ENCODE measurements around the gene ZNF132.
"Not testable (repeated sequence)": the region's sequence is repeated elsewhere in the genome, so short reads cannot be mapped to it uniquely, and the experiment has no call there.

The ZNF132 gene

GRCh38 chr19:58466760-58467589, 27.0 kb upstream of the ZNF132 start, which contains the start of gene ZNF324:
ZNF324 (plus strand) TSS chr19:58467080; CDS start chr19:58469186, 2,106 bp downstream.
- DNase-seq, result peak; percentile 96 to 97

GRCh38 chr19:58466089-58466759, 26.3 kb upstream of the ZNF132 start:
- DNase-seq, result no peak

DNA sequence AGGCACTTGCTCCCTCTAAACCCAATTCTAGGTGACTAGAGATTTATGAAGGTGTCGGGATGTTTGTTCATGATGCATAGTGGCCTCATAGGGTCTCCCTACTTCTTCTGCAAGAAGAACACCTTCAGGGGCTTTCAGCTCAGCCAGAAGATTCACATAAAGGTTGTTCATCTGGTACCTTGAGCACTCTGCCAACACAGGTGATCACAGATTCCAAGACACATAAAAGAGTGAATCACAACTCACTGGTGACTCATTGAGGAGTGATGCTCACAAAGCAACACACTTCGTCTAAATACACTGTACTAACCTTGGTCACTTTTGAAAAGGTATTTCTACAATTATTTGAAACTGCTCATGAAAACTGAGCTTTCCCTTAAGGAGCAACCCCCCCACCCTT, 20.1 kb upstream of the ZNF132 start:
- DNase-seq, result no peak

- no peak for DNase-seq
Measured at GRCh38 chr19:58456111-58456510, 16.2 kb upstream of the ZNF132 start.

DNA sequence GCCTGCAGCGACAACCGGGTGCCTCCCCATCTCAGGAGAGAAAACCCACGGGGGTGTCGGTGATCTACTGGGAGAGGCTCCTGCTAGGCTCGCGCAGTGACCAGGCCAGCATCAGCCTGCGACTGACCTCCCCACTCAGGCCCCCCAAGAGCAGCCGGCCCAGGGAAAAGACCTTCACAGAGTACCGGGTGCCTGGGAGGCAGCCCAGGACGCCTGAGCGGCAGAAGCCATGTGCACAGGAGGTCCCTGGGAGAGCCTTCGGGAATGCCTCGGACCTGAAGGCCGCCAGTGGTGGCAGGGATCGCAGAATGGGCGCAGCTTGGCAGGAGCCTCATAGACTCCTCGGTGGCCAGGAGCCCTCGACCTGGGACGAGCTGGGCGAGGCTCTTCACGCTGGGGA, 15.4 kb upstream of the ZNF132 start:
- no peak for DNase-seq

- no peak for DNase-seq
Measured at GRCh38 chr19:58453743-58454142, 13.8 kb upstream of the ZNF132 start.

- peak; percentile 95 for DNase-seq
Measured at GRCh38 chr19:58451358-58452101, 11.6 kb upstream of the ZNF132 start, which contains the start of gene ZNF324B. ZNF324B (plus strand) TSS chr19:58451622; CDS start chr19:58453702, 2,080 bp downstream.

- no peak for DNase-seq
Measured at GRCh38 chr19:58450856-58451357, 11.0 kb upstream of the ZNF132 start.

GRCh38 chr19:58449980-58450379, 10.0 kb upstream of the ZNF132 start:
- DNase-seq, result not testable (repeated sequence)

- not testable (repeated sequence) for DNase-seq
Measured at GRCh38 chr19:58448860-58449259, 8.9 kb upstream of the ZNF132 start.

- DNase-seq, result not testable (repeated sequence)
Measured at GRCh38 chr19:58442986-58443385, 3.0 kb upstream of the ZNF132 start.

- DNase-seq, result no peak
Measured at GRCh38 chr19:58440556-58440955, 603 bp upstream of the ZNF132 start.

DNA sequence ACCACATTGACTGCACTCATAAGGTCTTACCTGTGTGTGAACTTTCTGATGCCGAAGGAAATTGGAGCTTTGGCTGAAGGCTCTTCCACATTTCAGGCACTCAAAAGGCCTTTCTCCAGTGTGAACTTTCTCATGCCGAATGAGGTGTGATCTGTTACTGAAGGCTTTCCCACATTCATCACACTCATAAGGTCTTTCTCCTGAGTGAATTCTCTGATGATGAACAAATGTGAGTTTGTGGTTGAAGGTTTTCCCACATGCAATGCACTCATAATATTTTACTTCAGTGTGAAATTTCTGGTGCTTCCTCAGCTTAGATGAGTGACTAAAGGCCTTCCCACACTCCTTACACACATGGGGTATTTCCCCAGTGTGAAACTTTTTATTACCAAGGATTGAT, 5.7 kb downstream of the ZNF132 start:
- DNase-seq, result no peak

DNA sequence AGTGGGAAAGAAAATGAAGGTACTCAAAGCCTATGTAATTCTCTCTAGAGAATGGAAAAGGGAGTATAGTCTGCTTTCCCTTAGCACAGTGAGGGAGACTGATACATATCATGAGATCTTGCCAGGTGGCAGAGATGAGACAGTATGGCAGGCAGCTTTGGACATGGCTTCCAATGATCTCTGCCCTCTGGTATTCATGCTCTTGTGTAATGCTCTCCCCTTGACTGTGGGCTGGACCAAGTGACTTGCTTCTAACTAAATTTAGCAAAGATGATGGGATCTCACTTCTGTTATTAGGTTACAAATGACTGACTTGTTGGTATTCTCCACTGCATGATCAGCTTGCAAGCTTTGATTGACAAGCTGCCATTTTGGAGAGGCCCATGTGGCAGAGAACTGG, 10.2 kb downstream of the ZNF132 start:
- no peak for DNase-seq

DNA sequence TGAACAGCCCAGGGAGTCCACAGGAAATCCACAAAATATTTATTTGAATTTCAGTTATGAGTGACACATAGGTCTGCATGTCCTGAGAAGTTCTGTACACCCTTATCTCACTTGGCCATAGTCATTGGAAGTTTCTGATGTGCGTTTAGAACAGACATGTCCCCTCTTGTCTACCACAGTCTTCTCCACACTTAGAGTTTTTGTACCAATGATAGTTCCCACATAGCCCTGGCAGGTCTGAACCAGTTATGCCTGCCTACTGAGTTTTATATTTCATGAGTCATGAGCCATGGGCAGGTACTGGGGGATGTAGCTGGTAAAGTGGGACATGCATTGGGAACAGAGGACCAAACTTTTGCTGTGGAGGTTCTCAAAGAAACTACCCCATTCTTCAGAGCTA, 11.3 kb downstream of the ZNF132 start:
- DNase-seq, result no peak

- DNase-seq, result no peak
Measured at GRCh38 chr19:58417071-58417470, 22.9 kb downstream of the ZNF132 start.

GRCh38 chr19:58416604-58417003, 23.3 kb downstream of the ZNF132 start:
- no peak for DNase-seq

- peak in 1 of 2 experiments; percentile 11 for DNase-seq
Measured at GRCh38 chr19:58409010-58409790, 30.8 kb downstream of the ZNF132 start.

DNA sequence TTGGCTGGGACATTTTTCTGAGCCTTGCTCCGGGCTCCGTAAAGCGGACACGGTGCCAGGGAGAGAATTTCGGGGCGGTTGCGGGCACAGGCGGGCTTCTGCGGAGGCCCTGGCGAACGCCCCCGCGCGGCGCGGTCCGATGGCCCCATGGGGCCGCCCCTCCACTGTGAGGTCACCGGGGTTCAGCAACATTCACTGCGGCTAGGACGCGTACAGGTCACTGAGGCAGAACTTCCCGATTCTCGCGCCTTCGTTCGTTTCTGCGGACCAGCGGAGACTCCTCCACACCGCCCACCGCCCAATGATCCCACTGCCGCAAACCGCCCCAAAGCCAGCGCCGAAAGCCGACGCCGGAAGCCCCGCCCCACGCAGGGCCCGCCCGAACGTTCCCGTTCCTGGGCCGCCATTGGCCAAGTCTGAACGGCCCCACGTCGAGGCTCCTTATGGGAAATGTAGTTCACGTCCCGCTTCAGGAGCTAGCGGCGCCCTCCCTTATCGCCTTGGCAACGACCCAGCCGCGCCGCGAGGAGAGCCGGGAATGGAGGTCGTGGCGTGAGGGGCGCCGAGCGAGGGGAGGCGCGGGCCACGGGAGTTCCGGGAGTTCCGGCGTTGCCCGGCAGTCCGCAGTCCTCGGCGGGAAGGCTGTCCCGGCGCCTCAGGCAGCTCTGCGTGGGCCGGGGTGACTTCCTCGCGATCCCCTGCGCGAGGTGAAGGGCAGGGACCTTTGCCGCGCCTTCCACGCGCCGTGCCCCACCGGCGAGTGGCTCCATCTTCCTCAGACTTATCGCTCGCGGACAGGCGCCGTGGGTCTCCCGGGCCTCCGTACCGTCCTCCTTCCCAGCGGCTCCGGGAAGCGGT, 31.6 kb downstream of the ZNF132 start, which contains the start of gene ZNF584:
ZNF584 (plus strand) TSS at position 498 of the 858 bp plus-strand sequence. CDS start 499 bp downstream, outside the sequence.
- DNase-seq, result peak; percentile 92 to 94

DNA sequence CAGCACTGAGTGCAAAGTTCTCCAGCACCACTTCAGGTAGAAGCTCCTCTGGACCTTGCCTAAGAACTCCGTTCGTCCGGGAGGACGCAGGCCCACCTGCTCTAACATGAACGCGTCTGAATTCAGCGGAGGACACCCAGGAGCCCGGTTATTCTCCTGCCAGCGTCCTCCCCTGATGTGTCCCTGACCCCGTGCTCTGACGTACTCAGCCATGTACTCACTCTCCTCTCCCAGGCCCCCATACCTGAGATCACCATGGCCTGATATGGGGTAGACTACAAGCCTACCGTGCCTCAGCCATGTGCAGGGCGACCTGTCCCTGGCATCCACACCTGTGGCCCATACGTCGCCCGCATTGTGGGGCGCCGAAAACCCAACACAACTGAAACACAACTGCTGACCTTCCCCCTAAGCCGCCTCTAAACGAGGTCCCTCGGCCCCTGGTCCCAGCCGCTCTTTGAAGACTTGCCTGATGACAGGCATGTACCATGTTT, 32.2 kb downstream of the ZNF132 start:
- DNase-seq, result no peak
